22Rv1 (cell line): ENCODE results near the gene CYP4X1.

Experiments
- CTCF ChIP-seq: fragments of 450-650 bp; IDR thresholded peaks from 2 replicates; pipeline ENCODE4 v1.5.1; 2017; ENCODE audit warnings: mild to moderate bottlenecking
- ZFX ChIP-seq: fragments of 450-650 bp; IDR thresholded peaks from 2 replicates; pipeline ENCODE4 v1.6.1; 2017; ENCODE audit warnings: antibody characterized with exemption, borderline replicate concordance

GRCh38 chr1:47036764-47037163, 13.3 kb downstream of the CYP4X1 start:
- no peak for TF ChIP-seq CTCF
- TF ChIP-seq ZFX, result no peak
